OCI-LY1 (cell line): Measurements from ENCODE around the gene A2ML1.

Experiments
- EZH2 ChIP-seq: fragments of 200-600 bp; sonication (generic), shearing (Covaris generic); IDR thresholded peaks from 2 replicates; pipeline ENCODE4 v1.8.0; 2017; ENCODE audit warnings: borderline replicate concordance, mixed run types, mild to moderate bottlenecking, antibody characterized with exemption, low read length, moderate library complexity, mixed read lengths
- TF ChIP-seq, protein P1 (sequence below): fragments of 200-600 bp; sonication (generic), shearing (Covaris generic); IDR thresholded peaks from 2 replicates; pipeline ENCODE4 v1.5.1; 2017; ENCODE audit warnings: mild to moderate bottlenecking, antibody characterized with exemption, low read length, moderate library complexity, mixed read lengths

DNA sequence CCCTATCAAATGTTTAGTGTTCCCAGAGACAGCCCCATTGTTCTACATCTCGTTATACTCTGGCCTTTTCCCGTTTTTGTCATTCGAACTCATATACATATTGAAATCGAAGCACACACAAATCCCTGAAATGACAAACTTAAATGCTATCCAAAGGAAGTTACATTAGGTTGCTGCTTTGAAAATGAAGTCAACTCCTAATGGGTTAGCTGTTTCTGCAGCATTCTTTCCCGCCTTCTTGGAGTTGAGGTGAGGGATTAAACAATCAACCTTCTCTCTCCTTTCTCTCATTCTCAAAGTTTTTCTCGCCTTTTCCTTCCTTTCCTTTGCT, 91.2 kb downstream of the A2ML1 start:
- TF ChIP-seq EZH2: no peak
- TF ChIP-seq, protein P1, sequence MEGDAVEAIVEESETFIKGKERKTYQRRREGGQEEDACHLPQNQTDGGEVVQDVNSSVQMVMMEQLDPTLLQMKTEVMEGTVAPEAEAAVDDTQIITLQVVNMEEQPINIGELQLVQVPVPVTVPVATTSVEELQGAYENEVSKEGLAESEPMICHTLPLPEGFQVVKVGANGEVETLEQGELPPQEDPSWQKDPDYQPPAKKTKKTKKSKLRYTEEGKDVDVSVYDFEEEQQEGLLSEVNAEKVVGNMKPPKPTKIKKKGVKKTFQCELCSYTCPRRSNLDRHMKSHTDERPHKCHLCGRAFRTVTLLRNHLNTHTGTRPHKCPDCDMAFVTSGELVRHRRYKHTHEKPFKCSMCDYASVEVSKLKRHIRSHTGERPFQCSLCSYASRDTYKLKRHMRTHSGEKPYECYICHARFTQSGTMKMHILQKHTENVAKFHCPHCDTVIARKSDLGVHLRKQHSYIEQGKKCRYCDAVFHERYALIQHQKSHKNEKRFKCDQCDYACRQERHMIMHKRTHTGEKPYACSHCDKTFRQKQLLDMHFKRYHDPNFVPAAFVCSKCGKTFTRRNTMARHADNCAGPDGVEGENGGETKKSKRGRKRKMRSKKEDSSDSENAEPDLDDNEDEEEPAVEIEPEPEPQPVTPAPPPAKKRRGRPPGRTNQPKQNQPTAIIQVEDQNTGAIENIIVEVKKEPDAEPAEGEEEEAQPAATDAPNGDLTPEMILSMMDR: no peak
